IMR-90 (cell line): ENCODE measurements around the gene VIPR2. TPM values are rescaled to one million over a fixed set of nuclear protein-coding genes. Genes with fewer than 3 reads are reported as not detected.

ENCODE experiments used
- ATAC-seq: fragments of 200-7000 bp; cut with Tn5 transposase; 2 replicates; pipeline ENCODE4 v1.9.1; 2020; ENCODE audit warnings: low read depth, mild to moderate bottlenecking, moderate library complexity
- BruUV-seq: library from RNA; stranded (reverse); fragments of 400-500 nt; replicated peaks from 2 replicates; lab custom pipeline; 2021; lab: Mats Ljungman, UMichigan
- CTCF ChIA-PET: fragments of 300-600 bp; formaldehyde crosslinking; extraction: SDS; loops from one replicate; lab custom pipeline; 2021; ENCODE audit warnings: antibody characterized with exemption; lab: Yijun Ruan, JAX
- POLR2A ChIA-PET: fragments of 300-600 bp; sonication (Branson Sonifier 250); formaldehyde crosslinking; loops from one replicate; lab custom pipeline; 2022; ENCODE audit warnings: antibody characterized with exemption; ENCODE audit not compliant: unreplicated experiment; lab: Charles Lee
- DNase-seq: peaks from one replicate; pipeline ENCODE4 v3.0.0; 2013
- H2AFZ ChIP-seq: replicated peaks from 2 replicates; pipeline ENCODE3; 2013; ENCODE audit warnings: low read length, mild to moderate bottlenecking; ENCODE audit not compliant: poor library complexity
- H2AK5ac ChIP-seq: 2 replicates; pipeline ENCODE4 v1.6.1; 2013; ENCODE audit warnings: low read depth, low read length, inconsistent platforms
- H2AK9ac ChIP-seq: replicated peaks from 2 replicates; pipeline ENCODE3; 2013; ENCODE audit warnings: mild to moderate bottlenecking, low read depth, low read length, moderate library complexity; ENCODE audit not compliant: poor library complexity
- H2BK120ac ChIP-seq: 2 replicates; pipeline ENCODE4 v1.6.1; 2013; ENCODE audit warnings: low read depth, low read length, inconsistent platforms
- H2BK15ac ChIP-seq: 3 replicates; pipeline ENCODE4 v1.6.1; 2013; ENCODE audit warnings: low read depth, low read length, inconsistent platforms
- H2BK20ac ChIP-seq: 2 replicates; pipeline ENCODE4 v1.6.1; 2013; ENCODE audit warnings: low read depth, mild to moderate bottlenecking, inconsistent platforms, low read length, moderate library complexity
- H2BK5ac ChIP-seq: 2 replicates; pipeline ENCODE4 v1.6.1; 2013; ENCODE audit warnings: mild to moderate bottlenecking, low read depth, low read length, inconsistent platforms; ENCODE audit not compliant: poor library complexity, severe bottlenecking
- H3K14ac ChIP-seq: replicated peaks from 2 replicates; pipeline ENCODE4 v1.6.1; 2013; ENCODE audit warnings: low read depth, low read length, inconsistent platforms
- H3K18ac ChIP-seq: 2 replicates; pipeline ENCODE4 v1.6.1; 2013; ENCODE audit warnings: low read depth, low read length, control low read depth
- H3K23ac ChIP-seq: 2 replicates; pipeline ENCODE4 v1.6.1; 2013; ENCODE audit warnings: low read depth, low read length, inconsistent platforms
- H3K27ac ChIP-seq: 2 replicates; pipeline ENCODE4 v1.5.1; 2013; ENCODE audit warnings: mild to moderate bottlenecking, control low read depth, low read length; ENCODE audit not compliant: insufficient read depth
- H3K27me3 ChIP-seq: 2 replicates; pipeline ENCODE4 v1.6.1; 2013; ENCODE audit warnings: low read length; ENCODE audit not compliant: control insufficient read depth, insufficient read depth
- H3K36me3 ChIP-seq: 2 replicates; pipeline ENCODE4 v1.6.1; 2013; ENCODE audit warnings: low read length, mixed read lengths; ENCODE audit not compliant: control insufficient read depth, insufficient read depth
- H3K4ac ChIP-seq: 2 replicates; pipeline ENCODE4 v1.6.1; 2013; ENCODE audit warnings: low read depth, low read length, inconsistent platforms
- H3K4me1 ChIP-seq: 2 replicates; pipeline ENCODE4 v1.6.1; 2013; ENCODE audit warnings: low read length, mixed read lengths; ENCODE audit not compliant: control insufficient read depth, insufficient read depth
- H3K4me2 ChIP-seq: 2 replicates; pipeline ENCODE4 v1.6.1; 2013; ENCODE audit warnings: low read depth, mild to moderate bottlenecking, control low read depth, low read length, moderate library complexity
- H3K4me3 ChIP-seq: 2 replicates; pipeline ENCODE4 v1.5.1; 2013; ENCODE audit warnings: low read depth, mild to moderate bottlenecking, control low read depth, low read length, moderate library complexity; ENCODE audit not compliant: insufficient read depth
- H3K56ac ChIP-seq: 2 replicates; pipeline ENCODE4 v1.6.1; 2013; ENCODE audit warnings: low read length, inconsistent platforms; ENCODE audit not compliant: insufficient read depth; ENCODE audit errors: extremely low read depth
- H3K79me1 ChIP-seq, 2 experiments: 2 replicates each; pipeline ENCODE4 v1.6.1; 2013; ENCODE audit warnings: low read length in 2 of 2, inconsistent platforms in 1 of 2, low read depth in 1 of 2
- H3K9ac ChIP-seq: 2 replicates; pipeline ENCODE4 v1.6.1; 2013; ENCODE audit warnings: low read depth, low read length, control low read depth
- H3K9me1 ChIP-seq: 2 replicates; pipeline ENCODE4 v1.6.1; 2013; ENCODE audit warnings: low read length, inconsistent platforms; ENCODE audit not compliant: insufficient read depth
- H3K9me3 ChIP-seq: 2 replicates; pipeline ENCODE4 v1.6.1; 2013; ENCODE audit warnings: low read length; ENCODE audit not compliant: control insufficient read depth, insufficient read depth
- H4K20me1 ChIP-seq: 2 replicates; pipeline ENCODE4 v1.6.1; 2013; ENCODE audit warnings: low read length, inconsistent platforms; ENCODE audit not compliant: insufficient read depth
- H4K5ac ChIP-seq: 2 replicates; pipeline ENCODE4 v1.6.1; 2013; ENCODE audit warnings: mild to moderate bottlenecking, low read depth, low read length, control low read depth
- H4K8ac ChIP-seq, 2 experiments: 2 replicates each; pipeline ENCODE4 v1.6.1; 2013; ENCODE audit warnings: low read depth in 2 of 2, low read length in 2 of 2, control low read depth in 1 of 2, inconsistent platforms in 1 of 2
- H4K91ac ChIP-seq: 2 replicates; pipeline ENCODE4 v1.6.1; 2013; ENCODE audit warnings: low read depth, low read length, inconsistent platforms; ENCODE audit not compliant: insufficient read depth
- FOS ChIP-seq: fragments of 150-350 bp; IDR thresholded peaks from 2 replicates; pipeline ENCODE4 v1.6.1; 2016; ENCODE audit warnings: low read depth, low read length
- SMC3 ChIP-seq: fragments of 150-350 bp; IDR thresholded peaks from 2 replicates; pipeline ENCODE4 v1.6.1; 2016; ENCODE audit warnings: low read depth, mild to moderate bottlenecking, antibody characterized with exemption, low read length, moderate library complexity
- WGBS, 2 experiments: methylation state at CpG; one replicate each; pipeline versions ENCODE4 v1.1.5 to v1.1.7; 2013; ENCODE audit warnings: missing lambda C conversion rate in 2 of 2; ENCODE audit not compliant: insufficient read length in 1 of 2; ENCODE audit errors: extremely low coverage in 2 of 2; 5-methylcytosine and 5-hydroxymethylcytosine counted together
- dilution Hi-C: fragments of 300-500 bp; cut with HindIII; formaldehyde crosslinking; loops from one replicate; pipeline ENCODE4 v1.14.3; 2018; ENCODE audit warnings: low sequenced_read_pairs; ENCODE audit not compliant: unreplicated experiment
- in situ Hi-C: fragments of 300-500 bp; cut with MboI; formaldehyde crosslinking; loops from 3 replicates; pipeline ENCODE4 v1.14.3; 2019; ENCODE audit warnings: low sequenced_read_pairs, inconsistent platforms, mixed read lengths
- intact Hi-C: fragments of 100-400 bp; cut with micrococcal nuclease; formaldehyde crosslinking; loops from 2 replicates; pipeline ENCODE4 v1.10.0; 2022
- polyA plus RNA-seq, 3 experiments: library from polyadenylated mRNA; depleted of rRNA; stranded (reverse); fragments of >200 nt; gene quantifications; 2 replicates each; pipeline ENCODE4 v1.2.3, GENCODE V29; 2012; ENCODE audit warnings: low replicate concordance in 1 of 3
- total RNA-seq: library from RNA; depleted of rRNA; stranded (reverse); fragments of >200 nt; gene quantifications from 2 replicates; pipeline ENCODE4 v1.2.3, GENCODE V29; 2012
- TF ChIP-seq, protein P1 (sequence below): conservative IDR thresholded peaks from 2 replicates; pipeline ENCODE4 v1.5.1; 2012; ENCODE audit warnings: mild to moderate bottlenecking, low read depth, low read length, improper control_type of control experiment

Gene VIPR2
- total and polyA plus RNA-seq, 2 of the 4 experiments (the other 2 are of a cell fraction): not detected

DNA sequence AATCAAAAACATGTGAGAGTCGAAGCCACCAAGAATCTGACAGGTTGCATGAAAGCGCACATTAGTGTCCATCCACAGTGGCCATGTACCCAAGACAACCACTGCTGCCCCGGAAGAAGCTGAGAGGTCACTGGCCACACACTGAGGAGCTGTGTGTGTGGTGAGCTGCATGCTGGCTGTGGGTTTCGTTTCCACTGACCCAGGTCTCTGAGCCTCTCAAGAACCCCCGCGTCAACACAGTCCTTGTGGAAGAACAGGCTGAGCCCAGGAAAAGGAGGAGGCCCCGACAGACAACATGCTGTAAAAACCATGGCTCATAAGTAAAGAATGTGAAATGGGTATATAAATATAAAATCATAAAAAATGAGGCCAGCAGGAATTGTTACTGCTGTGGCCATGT lies 8.2 kb downstream of the VIPR2 start:
- Histone ChIP-seq H3K9me1 (no peaks in the 10 kb centered on the region), H3K23ac (no peak overlapping the region), H3K4me2 (no peak overlapping the region), H2BK5ac (no peak overlapping the region), H3K18ac (no peak overlapping the region), H2AK5ac (no peak overlapping the region), H3K14ac (no peak overlapping the region), H2BK120ac (no peak overlapping the region), H3K9me3 (peaks cover 14% of the 10 kb centered on the region), H3K4ac (no peak overlapping the region), H2BK20ac (no peak overlapping the region), H3K9ac (no peak overlapping the region), H4K91ac (no peak overlapping the region), H2AK9ac (no peak overlapping the region), H3K79me1 (no peaks in the 10 kb centered on the region), H4K5ac (no peak overlapping the region), H3K56ac (no peak overlapping the region), H3K27me3 (no peaks in the 10 kb centered on the region), H3K4me3 (no peak overlapping the region), H2AFZ (no peak overlapping the region), H4K20me1 (no peaks in the 10 kb centered on the region), H3K36me3 (no peaks in the 10 kb centered on the region), H3K4me1 (no peaks in the 10 kb centered on the region), H3K27ac (no peak overlapping the region), H4K8ac (no peak overlapping the region), H2BK15ac (no peak overlapping the region)
- BruUV-seq: no TSS peak
- no CpG with 5 or more reads among the region's 7 CpGs for WGBS, 2 experiments
- CTCF ChIA-PET: no interaction called here
- POLR2A ChIA-PET: no interaction called here
- no peak for ATAC-seq
- TF ChIP-seq SMC3 (no peak), FOS (no peak)
- TF ChIP-seq, protein P1, sequence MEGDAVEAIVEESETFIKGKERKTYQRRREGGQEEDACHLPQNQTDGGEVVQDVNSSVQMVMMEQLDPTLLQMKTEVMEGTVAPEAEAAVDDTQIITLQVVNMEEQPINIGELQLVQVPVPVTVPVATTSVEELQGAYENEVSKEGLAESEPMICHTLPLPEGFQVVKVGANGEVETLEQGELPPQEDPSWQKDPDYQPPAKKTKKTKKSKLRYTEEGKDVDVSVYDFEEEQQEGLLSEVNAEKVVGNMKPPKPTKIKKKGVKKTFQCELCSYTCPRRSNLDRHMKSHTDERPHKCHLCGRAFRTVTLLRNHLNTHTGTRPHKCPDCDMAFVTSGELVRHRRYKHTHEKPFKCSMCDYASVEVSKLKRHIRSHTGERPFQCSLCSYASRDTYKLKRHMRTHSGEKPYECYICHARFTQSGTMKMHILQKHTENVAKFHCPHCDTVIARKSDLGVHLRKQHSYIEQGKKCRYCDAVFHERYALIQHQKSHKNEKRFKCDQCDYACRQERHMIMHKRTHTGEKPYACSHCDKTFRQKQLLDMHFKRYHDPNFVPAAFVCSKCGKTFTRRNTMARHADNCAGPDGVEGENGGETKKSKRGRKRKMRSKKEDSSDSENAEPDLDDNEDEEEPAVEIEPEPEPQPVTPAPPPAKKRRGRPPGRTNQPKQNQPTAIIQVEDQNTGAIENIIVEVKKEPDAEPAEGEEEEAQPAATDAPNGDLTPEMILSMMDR: no peak
- dilution Hi-C loops: no loop called here
- intact Hi-C loops: no loop called here
- in situ Hi-C loops: no loop called here
- no peak for DNase-seq
